A549 (cell line): ENCODE data around the gene TGOLN2. TPM values are rescaled to one million over a fixed set of nuclear protein-coding genes. Genes with fewer than 3 reads are reported as not detected.

Source experiments
- ATAC-seq, 2 experiments: fragments of 200-7000 bp in 1 of 2; fragments of >200 bp in 1 of 2; cut with Nextera tagmentation in 1 of 2; cut with Tn5 transposase in 1 of 2; 3 replicates each; pipeline versions ENCODE4 v1.8.0 to v1.9.1; 2018 to 2020; ENCODE audit warnings: mild to moderate bottlenecking in 1 of 2, moderate library complexity in 1 of 2
- CTCF ChIA-PET: fragments of 300-600 bp; sonication (Branson Sonifier 250); formaldehyde crosslinking; extraction: SDS; loops from one replicate; lab custom pipeline; 2021; ENCODE audit warnings: antibody characterized with exemption, inconsistent platforms; lab: Yijun Ruan, JAX
- POLR2A ChIA-PET: fragments of 350-600 bp; formaldehyde crosslinking; extraction: SDS; loops from one replicate; lab custom pipeline; 2021; ENCODE audit warnings: antibody characterized with exemption, inconsistent platforms; lab: Yijun Ruan, JAX
- DNase-seq, 2 experiments: peaks; one replicate each; pipeline versions ENCODE4 v3.0.0 to v3.0.0-alpha.2; 2011 to 2016; ENCODE audit warnings: low read depth in 1 of 2, low spot score in 1 of 2
- FAIRE-seq: peaks from 2 replicates; lab custom pipeline; 2011; peaks lifted over from hg19 to GRCh38; lab: Jason Lieb, UNC
- H3K27ac ChIP-seq, 2 experiments: fragments of >200 bp; sonication (Bioruptor Twin); formaldehyde crosslinking; 3 replicates each; pipeline ENCODE4 v1.5.1; 2016 to 2017
- H3K4me1 ChIP-seq: fragments of >200 bp; sonication (Bioruptor Twin); formaldehyde crosslinking; 3 replicates; pipeline ENCODE4 v1.6.1; 2016
- H3K4me2 ChIP-seq: fragments of >200 bp; sonication (Bioruptor Twin); formaldehyde crosslinking; 3 replicates; pipeline ENCODE4 v1.6.1; 2016
- H3K4me3 ChIP-seq: fragments of >200 bp; sonication (Bioruptor Twin); formaldehyde crosslinking; 3 replicates; pipeline ENCODE4 v1.5.1; 2016
- H3K9me3 ChIP-seq: fragments of >200 bp; sonication (Bioruptor Twin); formaldehyde crosslinking; 3 replicates; pipeline ENCODE4 v1.6.1; 2016
- CBX8 ChIP-seq: fragments of 200-600 bp; sonication (generic); IDR thresholded peaks from 2 replicates; pipeline ENCODE4 v1.6.1; 2016
- CEBPB ChIP-seq, 2 experiments: fragments of >200 bp in 1 of 2; sonication (Bioruptor Twin) in 1 of 2; formaldehyde crosslinking in 1 of 2; IDR thresholded peaks; 2 replicates each; pipeline ENCODE4 v1.6.1; 2012 to 2016
- ELK1 ChIP-seq: fragments of 150-350 bp; IDR thresholded peaks from 2 replicates; pipeline ENCODE4 v1.6.1; 2014; ENCODE audit warnings: low read depth, mild to moderate bottlenecking, low read length
- ESRRA ChIP-seq: fragments of 150-350 bp; IDR thresholded peaks from 2 replicates; pipeline ENCODE4 v1.6.1; 2014; ENCODE audit warnings: mild to moderate bottlenecking, low read length, borderline replicate concordance
- GATA3 ChIP-seq: IDR thresholded peaks from 2 replicates; pipeline ENCODE4 v1.6.1; 2012; ENCODE audit warnings: borderline replicate concordance
- HOXA7 ChIP-seq: fragments of 250-450 bp; sonication (Bioruptor Pico); IDR thresholded peaks from 2 replicates; pipeline ENCODE4 v1.5.0; 2020; ENCODE audit warnings: mild to moderate bottlenecking, moderate library complexity
- HOXB5 ChIP-seq: fragments of 250-450 bp; sonication (Bioruptor Pico); IDR thresholded peaks from 2 replicates; pipeline ENCODE4 v1.5.0; 2020; ENCODE audit warnings: mild to moderate bottlenecking, moderate library complexity
- KDM1A ChIP-seq: fragments of 200-600 bp; sonication (generic); IDR thresholded peaks from 2 replicates; pipeline ENCODE4 v1.6.1; 2016; ENCODE audit warnings: low read depth, mild to moderate bottlenecking
- KDM5A ChIP-seq: fragments of 200-600 bp; sonication (generic); IDR thresholded peaks from 2 replicates; pipeline ENCODE4 v1.6.1; 2016; ENCODE audit warnings: antibody characterized with exemption, mild to moderate bottlenecking
- MAFK ChIP-seq: fragments of 450-650 bp; IDR thresholded peaks from 2 replicates; pipeline ENCODE4 v1.6.1; 2014; ENCODE audit not compliant: partially characterized antibody
- PBX3 ChIP-seq: IDR thresholded peaks from 2 replicates; pipeline ENCODE4 v1.6.1; 2012
- PHF8 ChIP-seq: fragments of 200-600 bp; sonication (generic); IDR thresholded peaks from 2 replicates; pipeline ENCODE4 v1.6.1; 2016; ENCODE audit warnings: low read depth, mild to moderate bottlenecking, antibody characterized with exemption, moderate library complexity, borderline replicate concordance
- RAD21 ChIP-seq, 2 experiments: fragments of >200 bp in 1 of 2; sonication (Bioruptor Twin) in 1 of 2; formaldehyde crosslinking in 1 of 2; IDR thresholded peaks in 1 of 2; conservative IDR thresholded peaks in 1 of 2; 2 replicates in 1 of 2; 3 replicates in 1 of 2; pipeline ENCODE4 v1.6.1; 2012 to 2018; ENCODE audit warnings: inconsistent platforms in 1 of 2
- RARB ChIP-seq: fragments of 250-450 bp; sonication (Bioruptor Pico); IDR thresholded peaks from 2 replicates; pipeline ENCODE4 v1.8.0; 2021; ENCODE audit warnings: mild to moderate bottlenecking, moderate library complexity
- RCOR1 ChIP-seq: fragments of 150-350 bp; IDR thresholded peaks from 2 replicates; pipeline ENCODE4 v1.6.1; 2014; ENCODE audit warnings: antibody characterized with exemption, low read length, low read depth
- REST ChIP-seq: fragments of 200-600 bp; sonication (generic); IDR thresholded peaks from 2 replicates; pipeline ENCODE4 v1.6.1; 2016; ENCODE audit warnings: antibody characterized with exemption, mild to moderate bottlenecking, moderate library complexity
- RFX5 ChIP-seq: fragments of 450-650 bp; IDR thresholded peaks from 2 replicates; pipeline ENCODE4 v1.7.1; 2014; ENCODE audit warnings: antibody characterized with exemption, mild to moderate bottlenecking, moderate library complexity
- ZC3H11A ChIP-seq: fragments of 450-650 bp; IDR thresholded peaks from 2 replicates; pipeline ENCODE4 v1.6.1; 2014; ENCODE audit warnings: antibody characterized with exemption, mild to moderate bottlenecking
- ZNF302 ChIP-seq: fragments of 250-450 bp; sonication (Bioruptor Pico); IDR thresholded peaks from 2 replicates; pipeline ENCODE4 v1.9.0; 2021; ENCODE audit warnings: inconsistent platforms, mild to moderate bottlenecking, moderate library complexity
- WGBS: methylation state at CpG from one replicate; pipeline ENCODE4 v1.1.6; 2017; ENCODE audit errors: missing lambda C conversion rate; 5-methylcytosine and 5-hydroxymethylcytosine counted together
- polyA plus RNA-seq, 4 experiments: library from polyadenylated mRNA; depleted of rRNA in 3 of 4; stranded (reverse); fragments of >200 nt; fragmentation: RNase III in 1 of 4; extraction: RNeasy Plus Mini Kit Qiagen cat#74134 plus additional on column Dnase treatment in 1 of 4; gene quantifications; 2 replicates in 3 of 4; 3 replicates in 1 of 4; pipeline ENCODE4 v1.2.3, GENCODE V29; 2011 to 2017
- TF ChIP-seq, protein P1 (sequence below): fragments of 450-650 bp; IDR thresholded peaks from 2 replicates; pipeline ENCODE4 v1.6.1; 2014; ENCODE audit warnings: antibody characterized with exemption
- TF ChIP-seq, protein P2 (sequence below): fragments of >200 bp; sonication (Bioruptor Twin); formaldehyde crosslinking; IDR thresholded peaks from 2 replicates; pipeline ENCODE4 v1.6.1; 2016

TGOLN2 gene
- polyA plus RNA-seq, 2 of the 4 experiments (the other 2 are of a cell fraction), result 97.1 to 177 TPM

DNA sequence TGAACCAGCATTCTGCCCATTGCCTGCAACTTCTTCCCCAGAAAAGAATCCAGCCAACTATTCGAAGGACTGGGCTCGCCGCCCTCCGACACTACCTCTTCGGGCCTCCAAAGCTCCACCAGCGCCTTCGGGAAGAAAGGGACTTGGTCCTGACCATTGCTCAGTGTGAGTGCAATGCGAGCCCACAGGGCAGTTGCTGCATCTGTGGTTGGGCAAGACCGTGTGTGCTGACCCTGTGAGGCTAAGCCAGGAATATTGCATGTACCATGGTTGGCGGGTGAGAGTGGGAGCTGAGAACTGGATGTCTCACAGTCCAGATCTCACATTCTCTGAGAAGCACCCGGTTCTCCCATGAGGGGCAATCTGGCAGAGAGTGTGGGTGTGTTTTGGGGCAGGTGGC, 43.3 kb upstream of the TGOLN2 start:
- no peak overlapping the region for H3K27ac ChIP-seq
- H3K4me1 ChIP-seq, result peaks cover 9% of the 10 kb centered on the region; the same call in 2 of the 3 replicates
- POLR2A ChIA-PET, result interaction anchor here (2.4 kb wide), 1 partner anchor 16 kb away, joined by 12 read pairs; the partner anchor contains the start of genes ELMOD3 and RETSAT
- FAIRE-seq (no peak), DNase-seq (no peak), ATAC-seq (no peak)
- TF ChIP-seq ZNF302 (CRISPR knock-in tag) (no peak), REST (no peak), HOXB5 (CRISPR knock-in tag) (no peak), RFX5 (no peak), PHF8 (no peak), HOXA7 (CRISPR knock-in tag) (no peak), RARB (CRISPR knock-in tag) (no peak), ZC3H11A (no peak), RAD21 (conservative IDR thresholded peaks at IDR 0.05 in 1 of 2, IDR thresholded peaks at IDR 0.05 in 1 of 2) (no peak), KDM1A (no peak), CEBPB (IDR thresholded peaks at IDR 0.05) (no peak), CBX8 (no peak)
- TF ChIP-seq, protein P1, sequence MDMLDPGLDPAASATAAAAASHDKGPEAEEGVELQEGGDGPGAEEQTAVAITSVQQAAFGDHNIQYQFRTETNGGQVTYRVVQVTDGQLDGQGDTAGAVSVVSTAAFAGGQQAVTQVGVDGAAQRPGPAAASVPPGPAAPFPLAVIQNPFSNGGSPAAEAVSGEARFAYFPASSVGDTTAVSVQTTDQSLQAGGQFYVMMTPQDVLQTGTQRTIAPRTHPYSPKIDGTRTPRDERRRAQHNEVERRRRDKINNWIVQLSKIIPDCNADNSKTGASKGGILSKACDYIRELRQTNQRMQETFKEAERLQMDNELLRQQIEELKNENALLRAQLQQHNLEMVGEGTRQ, result no peak
- TF ChIP-seq, protein P2, sequence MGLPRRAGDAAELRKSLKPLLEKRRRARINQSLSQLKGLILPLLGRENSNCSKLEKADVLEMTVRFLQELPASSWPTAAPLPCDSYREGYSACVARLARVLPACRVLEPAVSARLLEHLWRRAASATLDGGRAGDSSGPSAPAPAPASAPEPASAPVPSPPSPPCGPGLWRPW, result no peak
- no peak overlapping the region for H3K4me3 ChIP-seq
- 92% methylated on average over 11 of the region's 11 CpGs for WGBS
- no peaks in the 10 kb centered on the region for H3K9me3 ChIP-seq
- no peak overlapping the region for H3K4me2 ChIP-seq
- CTCF ChIA-PET, result interaction anchor here (0.8 to 3.2 kb wide), 11 partner anchors 10 to 181 kb away, joined by 3 to 15 read pairs (median 5); partner anchors contain the start of genes ELMOD3 and RETSAT

DNA sequence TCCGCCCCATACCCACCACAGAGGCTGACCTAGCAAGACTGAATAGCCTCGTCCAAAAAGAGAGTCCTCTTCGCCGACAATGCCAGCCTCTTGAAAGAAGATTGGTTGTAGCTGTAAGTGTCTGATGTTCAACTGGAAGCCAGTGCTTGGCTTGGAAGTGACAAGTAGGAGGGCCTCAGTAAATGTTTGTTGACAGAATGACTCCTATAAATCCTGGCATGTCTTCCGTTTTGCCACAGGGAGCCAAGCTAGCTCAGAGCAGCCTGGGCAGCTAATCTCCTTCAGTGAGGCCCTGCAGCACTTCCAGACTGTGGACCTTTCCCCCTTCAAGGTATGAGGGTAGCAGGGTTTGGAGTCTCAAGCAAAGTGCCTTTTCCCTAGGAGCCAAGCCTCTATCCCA, 41.7 kb upstream of the TGOLN2 start:
- Histone ChIP-seq H3K9me3 (no peaks in the 10 kb centered on the region), H3K4me3 (no peak overlapping the region), H3K4me2 (0 out of 3 replicates have a peak overlapping the region, but pooled peaks have one; percentile 5), H3K4me1 (peaks cover 9% of the 10 kb centered on the region; the same call in 2 of the 3 replicates), H3K27ac (peak overlapping the region in 1 of 2 experiments; percentile 11; a peak in 1 of 6 replicates)
- peak; percentile 64 to 72; a peak in 5 of 6 replicates for ATAC-seq
- POLR2A ChIA-PET, result interaction anchor here (0.6 to 2.4 kb wide), 6 partner anchors 9 to 192 kb away, joined by 3 to 12 read pairs (median 4); partner anchors contain the start of genes ELMOD3, GGCX, RETSAT and TGOLN2
- TF ChIP-seq ELK1, result no peak
- TF ChIP-seq KDM5A, result no peak
- no peak for TF ChIP-seq MAFK
- no peak for TF ChIP-seq RCOR1
- TF ChIP-seq HOXB5 (CRISPR knock-in tag), result no peak
- TF ChIP-seq ZNF302 (CRISPR knock-in tag), result no peak
- no peak for TF ChIP-seq GATA3
- TF ChIP-seq ESRRA, result no peak
- no peak for TF ChIP-seq PBX3
- CTCF ChIA-PET, result interaction anchor here (0.6 to 3.2 kb wide), 6 partner anchors 8 to 183 kb away, joined by 3 to 15 read pairs (median 4); no protein-coding TSS in a partner anchor
- WGBS, result 48% methylated on average over 5 of the region's 5 CpGs
- peak in 1 of 2 experiments; percentile 30 for DNase-seq
- no peak for FAIRE-seq
